Progenitor cell of endocrine pancreas (in vitro differentiated cells): Measurements from ENCODE around the gene TRIL. TPM values are rescaled to one million over a fixed set of nuclear protein-coding genes. Genes with fewer than 3 reads are reported as not detected.

ENCODE experiments used
- DNase-seq: peaks from one replicate; pipeline ENCODE4 v3.0.0; 2021; ENCODE audit warnings: low spot score; ENCODE audit not compliant: unreplicated experiment
- H3K27ac Mint-ChIP-seq: 2 replicates; pipeline ENCODE4 v1.8.0; 2021; ENCODE audit warnings: mild to moderate bottlenecking, moderate library complexity, mixed read lengths
- H3K27me3 Mint-ChIP-seq: 2 replicates; pipeline ENCODE4 v1.8.0; 2021; ENCODE audit warnings: mixed read lengths
- H3K36me3 Mint-ChIP-seq: 2 replicates; pipeline ENCODE4 v1.8.0; 2022; ENCODE audit warnings: mixed read lengths; ENCODE audit not compliant: insufficient read depth
- H3K4me1 Mint-ChIP-seq: 2 replicates; pipeline ENCODE4 v1.8.0; 2021; ENCODE audit warnings: low read depth, mixed read lengths
- H3K4me3 Mint-ChIP-seq: 2 replicates; pipeline ENCODE4 v1.8.0; 2021; ENCODE audit warnings: low read depth, mild to moderate bottlenecking, moderate library complexity, mixed read lengths
- H3K9me3 Mint-ChIP-seq: 2 replicates; pipeline ENCODE4 v1.8.0; 2021; ENCODE audit warnings: low read depth, mixed read lengths
- CTCF ChIP-seq: fragments of 200-600 bp; sonication (generic); IDR thresholded peaks from one replicate; pipeline ENCODE4 v1.5.0; 2021; ENCODE audit warnings: antibody characterized with exemption, mild to moderate bottlenecking; ENCODE audit not compliant: unreplicated experiment
- total RNA-seq: library from RNA; stranded (reverse); gene quantifications from 2 replicates; pipeline ENCODE4 v1.2.1, GENCODE V29; 2021

TRIL gene
- total RNA-seq, 1 donor from 2014 or later, result 8.0 TPM

- H3K9me3 Mint-ChIP-seq, result no peaks in the 10 kb centered on the region
- H3K36me3 Mint-ChIP-seq, result no peaks in the 10 kb centered on the region
- TF ChIP-seq CTCF, result no peak
- DNase-seq, result no peak
- H3K27me3 Mint-ChIP-seq, result no peaks in the 10 kb centered on the region
- H3K27ac Mint-ChIP-seq, result no peak overlapping the region
- H3K4me1 Mint-ChIP-seq, result peaks cover 9% of the 10 kb centered on the region
- no peak overlapping the region for H3K4me3 Mint-ChIP-seq
Measured at GRCh38 chr7:28905464-28905863, 52.7 kb downstream of the TRIL start.

- peaks cover 4% of the 10 kb centered on the region for H3K27me3 Mint-ChIP-seq
- H3K27ac Mint-ChIP-seq, result no peak overlapping the region
- no peak for TF ChIP-seq CTCF
- DNase-seq, result no peak
- H3K4me3 Mint-ChIP-seq, result no peak overlapping the region
- H3K9me3 Mint-ChIP-seq, result no peaks in the 10 kb centered on the region
- no peaks in the 10 kb centered on the region for H3K36me3 Mint-ChIP-seq
- peaks cover 9% of the 10 kb centered on the region for H3K4me1 Mint-ChIP-seq
Measured at GRCh38 chr7:28904578-28905048, 53.5 kb downstream of the TRIL start.

GRCh38 chr7:28903730-28904577, 54.2 kb downstream of the TRIL start:
- Mint-ChIP-seq H3K36me3 (no peaks in the 10 kb centered on the region), H3K4me1 (peaks cover 9% of the 10 kb centered on the region)

More at GRCh38 chr7:28903730-28904577, 54.2 kb downstream of the TRIL start:
- Mint-ChIP-seq H3K9me3 (no peaks in the 10 kb centered on the region), H3K4me3 (no peak overlapping the region), H3K27me3 (peaks cover 4% of the 10 kb centered on the region), H3K27ac (no peak overlapping the region)
- DNase-seq, result no peak
- no peak for TF ChIP-seq CTCF

Other genes starting within 250 kb of the TRIL start
- gene CPVL, start 188.2 kb upstream of the TRIL start, total RNA-seq, result 22.1 and 23.1 TPM in 2 replicates
- gene CHN2, start 236.4 kb upstream of the TRIL start, total RNA-seq, result 21.2 and 22.0 TPM in 2 replicates